Kidney (tissue), 14 donors: ENCODE measurements around the gene FRMD3. TPM values are rescaled to one million over a fixed set of nuclear protein-coding genes. Genes with fewer than 3 reads are reported as not detected.

Experiments
- DNase-seq, 5 donors: peaks; one replicate each; pipeline ENCODE4 v3.0.0-alpha.2; 2013 to 2020
- FAIRE-seq: peaks from 2 replicates; lab custom pipeline; 2012; peaks lifted over from hg19 to GRCh38; lab: Jason Lieb, UNC
- H3K27ac ChIP-seq, 2 donors: one replicate each; pipeline ENCODE4 v1.7.0; 2013; ENCODE audit warnings: low read depth in 2 of 2, low read length in 2 of 2, inconsistent platforms in 1 of 2
- H3K27me3 ChIP-seq: one replicate; pipeline ENCODE4 v1.7.1; 2013; ENCODE audit warnings: low read length, inconsistent platforms; ENCODE audit not compliant: control insufficient read depth, insufficient read depth
- H3K36me3 ChIP-seq, 3 donors: one replicate each; pipeline versions ENCODE4 v1.7.0 to v1.7.1; 2013; ENCODE audit warnings: low read length in 3 of 3, control low read depth in 1 of 3, inconsistent platforms in 1 of 3; ENCODE audit not compliant: insufficient read depth in 3 of 3, control insufficient read depth in 2 of 3
- H3K4me1 ChIP-seq, 3 donors: one replicate each; pipeline versions ENCODE4 v1.7.0 to v1.7.1; 2013; ENCODE audit warnings: low read length in 3 of 3, inconsistent platforms in 1 of 3, low read depth in 1 of 3; ENCODE audit not compliant: control insufficient read depth in 2 of 3, insufficient read depth in 2 of 3
- H3K4me3 ChIP-seq, 3 donors: one replicate each; pipeline versions ENCODE4 v1.7.0 to v1.8.1; 2013; ENCODE audit warnings: low read length in 3 of 3, control low read depth in 1 of 3, inconsistent platforms in 1 of 3
- H3K9ac ChIP-seq, 3 donors: one replicate each; pipeline versions ENCODE4 v1.7.0 to v1.7.1; 2013; ENCODE audit warnings: low read length in 3 of 3, control low read depth in 1 of 3, inconsistent platforms in 1 of 3
- H3K9me3 ChIP-seq, 3 donors: one replicate each; pipeline versions ENCODE4 v1.7.0 to v1.7.1; 2013; ENCODE audit warnings: low read length in 3 of 3, control low read depth in 1 of 3, inconsistent platforms in 1 of 3; ENCODE audit not compliant: control insufficient read depth in 2 of 3, insufficient read depth in 1 of 3
- CTCF ChIP-seq: IDR thresholded peaks from 3 replicates; pipeline ENCODE4 v1.5.1; 2012; ENCODE audit warnings: mild to moderate bottlenecking, moderate library complexity, borderline replicate concordance; ENCODE audit not compliant: insufficient read depth; ENCODE audit errors: extremely low read depth
- intact Hi-C: fragments of 100-400 bp; cut with DNase I; formaldehyde crosslinking; loops from one replicate; pipeline ENCODE4 v1.11.1; 2022
- polyA plus RNA-seq: library from polyadenylated mRNA; stranded (reverse); fragments of 350-450 nt; fragmentation: Illumina TruSeq; extraction: RNeasy Lipid Tissue Mini Kit (QIAGEN cat#74804); gene quantifications from one replicate; pipeline ENCODE4 v1.2.3, GENCODE V29; 2014; ENCODE audit warnings: low read depth, low replicate concordance; ENCODE audit not compliant: insufficient read depth
- total RNA-seq: library from RNA; stranded (reverse); fragmentation: NEBNext Ultra II Directional; extraction: Animal tissue kit (Norgen Biotek cat#: 25700); gene quantifications from one replicate; pipeline ENCODE4 v1.2.1, GENCODE V29; 2021
- donor health status: control.
- donor health status: control.
- donor health status: control.
- donor health status: control.
- donor health status: control.
- donor health status: DM: yes; HTN: yes; CAD: no.
- donor health status: Normal renal cell carcinoma (clear cell type).

The FRMD3 gene
- total and polyA plus RNA-seq, 2 donors from 2014 or later: 9.9 to 11.0 TPM

- no peaks in the 10 kb centered on the region for H3K27me3 ChIP-seq
- H3K9me3 ChIP-seq: no peaks in the 10 kb centered on the region
- intact Hi-C loops: no loop called here
- no peak overlapping the region for H3K27ac ChIP-seq
- H3K4me1 ChIP-seq: no peaks in the 10 kb centered on the region
- no peak overlapping the region for H3K9ac ChIP-seq
- no peak for DNase-seq
- no peak for TF ChIP-seq CTCF
- no peaks in the 10 kb centered on the region for H3K36me3 ChIP-seq
- no peak for FAIRE-seq
- H3K4me3 ChIP-seq: no peak overlapping the region
Measured at GRCh38 chr9:83557317-83557716, 19.1 kb upstream of the FRMD3 start.

DNA sequence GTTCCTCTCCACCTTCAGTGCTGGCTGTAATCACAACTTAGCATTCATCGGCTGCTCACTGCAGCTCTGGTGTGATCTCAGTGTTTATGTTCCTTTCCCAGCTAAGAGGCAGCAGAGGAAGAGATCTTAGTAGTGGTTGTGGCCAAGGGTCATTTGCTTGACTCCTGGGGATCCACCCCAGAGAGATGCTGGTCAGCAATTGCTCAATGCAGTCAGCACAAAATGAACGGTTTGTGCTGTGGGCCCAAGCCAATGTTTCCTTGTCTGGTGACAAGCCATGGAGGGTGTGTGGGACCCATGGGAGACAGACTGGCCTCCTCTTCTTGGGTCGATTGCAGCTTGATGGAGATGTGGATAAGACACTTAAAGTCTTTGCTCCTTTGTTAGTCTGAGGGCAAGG lies 16.1 kb upstream of the FRMD3 start:
- Histone ChIP-seq H3K4me3 (no peak overlapping the region), H3K4me1 (no peaks in the 10 kb centered on the region), H3K36me3 (no peaks in the 10 kb centered on the region), H3K27me3 (no peaks in the 10 kb centered on the region), H3K27ac (no peak overlapping the region), H3K9ac (no peak overlapping the region), H3K9me3 (no peaks in the 10 kb centered on the region)
- DNase-seq (no peak), FAIRE-seq (no peak)
- intact Hi-C loops: no loop called here
- TF ChIP-seq CTCF: no peak

DNA sequence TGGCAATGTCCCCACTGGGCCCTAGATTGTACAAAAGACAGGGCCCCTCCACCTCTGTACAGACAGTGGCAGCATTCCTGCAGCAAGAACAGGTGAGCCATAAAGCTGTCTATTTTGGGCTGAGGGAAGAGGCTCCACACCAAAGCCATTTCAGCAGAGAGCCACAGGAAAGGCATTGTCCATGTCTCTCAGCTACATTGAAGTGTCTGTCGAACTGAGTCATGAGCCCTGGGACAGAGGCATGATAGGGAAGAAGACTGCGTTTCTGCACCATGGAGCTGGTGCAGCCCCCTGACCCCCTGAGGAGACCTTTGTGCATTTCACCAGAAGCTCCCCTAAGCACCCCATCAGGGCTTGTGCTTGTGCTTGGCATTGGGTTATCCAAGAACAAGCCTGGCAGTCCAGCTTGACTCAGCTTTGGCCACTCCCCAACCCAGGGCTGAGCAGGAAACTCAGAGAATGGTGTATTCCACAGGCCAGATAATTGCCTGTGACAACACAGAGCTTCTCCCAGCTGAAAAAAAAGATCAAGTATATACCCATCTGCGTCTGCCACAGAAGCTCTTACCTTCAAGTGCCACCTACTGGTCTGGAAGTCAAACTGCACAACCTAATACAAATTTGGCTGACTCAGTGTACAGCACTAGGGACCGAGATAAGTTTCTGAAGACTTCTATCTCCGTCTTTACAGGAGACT lies 5.9 kb upstream of the FRMD3 start:
- peak; percentile 82 for TF ChIP-seq CTCF
- H3K27ac ChIP-seq: no peak overlapping the region
- peaks cover 0 to under 1% (median 0%) of the 10 kb centered on the region in 3 donors for H3K4me1 ChIP-seq
- no peaks in the 10 kb centered on the region for H3K27me3 ChIP-seq
- H3K9ac ChIP-seq: no peak overlapping the region
- intact Hi-C loops: loop anchor here (10.0 kb wide), 1 partner anchor 209 kb away; no protein-coding TSS in a partner anchor
- DNase-seq: peak in 2 of 5 donors; percentile 43 to 60
- no peak overlapping the region for H3K4me3 ChIP-seq
- H3K9me3 ChIP-seq: no peaks in the 10 kb centered on the region
- peak; percentile 70 for FAIRE-seq
- H3K36me3 ChIP-seq: no peaks in the 10 kb centered on the region
